IPS-20b (cell line): ENCODE results near the gene SIL1.
"Not testable (repeated sequence)": the region's sequence is repeated elsewhere in the genome, so short reads cannot be mapped to it uniquely, and the experiment has no call there.

ENCODE experiments used
- H3K27ac ChIP-seq: one replicate; pipeline ENCODE4 v1.5.1; 2013; ENCODE audit warnings: low read length
- H3K27me3 ChIP-seq: 2 replicates; pipeline ENCODE4 v1.6.1; 2013; ENCODE audit warnings: mild to moderate bottlenecking, low read length, inconsistent platforms; ENCODE audit not compliant: insufficient read depth
- H3K36me3 ChIP-seq: 2 replicates; pipeline ENCODE4 v1.6.1; 2013; ENCODE audit warnings: low read depth, mild to moderate bottlenecking, inconsistent platforms, low read length, moderate library complexity; ENCODE audit not compliant: insufficient read depth
- H3K4me1 ChIP-seq: 2 replicates; pipeline ENCODE4 v1.6.1; 2013; ENCODE audit warnings: mild to moderate bottlenecking, control low read depth, inconsistent platforms, low read length, moderate library complexity; ENCODE audit not compliant: insufficient read depth
- H3K4me3 ChIP-seq: 2 replicates; pipeline ENCODE4 v1.5.1; 2013; ENCODE audit warnings: mild to moderate bottlenecking, low read length, inconsistent platforms
- H3K9ac ChIP-seq: 2 replicates; pipeline ENCODE4 v1.6.1; 2013; ENCODE audit warnings: low read depth, mild to moderate bottlenecking, inconsistent platforms, low read length, moderate library complexity
- H3K9me3 ChIP-seq: 2 replicates; pipeline ENCODE4 v1.6.1; 2013; ENCODE audit warnings: mild to moderate bottlenecking, low read depth, low read length, inconsistent platforms; ENCODE audit not compliant: insufficient read depth

The SIL1 gene

GRCh38 chr5:139036332-139036731, 161.8 kb downstream of the SIL1 start:
- not testable (repeated sequence) for H3K9me3 ChIP-seq, H3K4me1 ChIP-seq, H3K4me3 ChIP-seq, H3K27ac ChIP-seq, H3K36me3 ChIP-seq, H3K9ac ChIP-seq, H3K27me3 ChIP-seq

GRCh38 chr5:139027150-139027549, 171.0 kb downstream of the SIL1 start:
- Histone ChIP-seq H3K9ac (no peak overlapping the region), H3K9me3 (no peaks in the 10 kb centered on the region), H3K27ac (no peak overlapping the region), H3K4me1 (no peaks in the 10 kb centered on the region), H3K36me3 (no peaks in the 10 kb centered on the region), H3K27me3 (no peaks in the 10 kb centered on the region), H3K4me3 (no peak overlapping the region)

GRCh38 chr5:139025651-139026050, 172.5 kb downstream of the SIL1 start:
- no peak overlapping the region for H3K27ac ChIP-seq
- H3K36me3 ChIP-seq, result no peaks in the 10 kb centered on the region
- H3K4me3 ChIP-seq, result no peak overlapping the region
- no peaks in the 10 kb centered on the region for H3K9me3 ChIP-seq
- 0 out of 2 replicates have a peak, but pooled peaks cover 4% of the 10 kb centered on the region for H3K4me1 ChIP-seq
- H3K27me3 ChIP-seq, result no peaks in the 10 kb centered on the region
- no peak overlapping the region for H3K9ac ChIP-seq

- Histone ChIP-seq H3K27me3 (no peaks in the 10 kb centered on the region), H3K4me3 (no peak overlapping the region), H3K36me3 (no peaks in the 10 kb centered on the region), H3K27ac (no peak overlapping the region), H3K9ac (no peak overlapping the region), H3K9me3 (no peaks in the 10 kb centered on the region), H3K4me1 (0 out of 2 replicates have a peak, but pooled peaks cover 4% of the 10 kb centered on the region)
Measured at GRCh38 chr5:139023286-139023685, 174.9 kb downstream of the SIL1 start.

- 0 out of 2 replicates have a peak, but pooled peaks cover 4% of the 10 kb centered on the region for H3K4me1 ChIP-seq
- no peaks in the 10 kb centered on the region for H3K9me3 ChIP-seq
- no peaks in the 10 kb centered on the region for H3K27me3 ChIP-seq
- no peak overlapping the region for H3K9ac ChIP-seq
- H3K36me3 ChIP-seq, result no peaks in the 10 kb centered on the region
- no peak overlapping the region for H3K4me3 ChIP-seq
- no peak overlapping the region for H3K27ac ChIP-seq
Measured at GRCh38 chr5:139022528-139022927, 175.6 kb downstream of the SIL1 start.

- Histone ChIP-seq H3K27me3 (no peaks in the 10 kb centered on the region), H3K9ac (no peak overlapping the region), H3K4me1 (0 out of 2 replicates have a peak, but pooled peaks cover 4% of the 10 kb centered on the region), H3K36me3 (no peaks in the 10 kb centered on the region), H3K4me3 (no peak overlapping the region), H3K9me3 (no peaks in the 10 kb centered on the region), H3K27ac (no peak overlapping the region)
Measured at GRCh38 chr5:139021346-139021745, 176.8 kb downstream of the SIL1 start.

- H3K9me3 ChIP-seq, result no peaks in the 10 kb centered on the region
- no peaks in the 10 kb centered on the region for H3K27me3 ChIP-seq
- no peak overlapping the region for H3K9ac ChIP-seq
- 0 out of 2 replicates have a peak, but pooled peaks cover 4% of the 10 kb centered on the region for H3K4me1 ChIP-seq
- no peak overlapping the region for H3K27ac ChIP-seq
- no peaks in the 10 kb centered on the region for H3K36me3 ChIP-seq
- no peak overlapping the region for H3K4me3 ChIP-seq
Measured at GRCh38 chr5:139019880-139020279, 178.3 kb downstream of the SIL1 start.

GRCh38 chr5:139019211-139019610, 179.0 kb downstream of the SIL1 start:
- H3K4me3 ChIP-seq, result no peak overlapping the region
- H3K27me3 ChIP-seq, result no peaks in the 10 kb centered on the region
- no peaks in the 10 kb centered on the region for H3K9me3 ChIP-seq

GRCh38 chr5:139017624-139018023, 180.5 kb downstream of the SIL1 start:
- H3K9me3 ChIP-seq, result no peaks in the 10 kb centered on the region
- H3K4me3 ChIP-seq, result no peak overlapping the region
- no peak overlapping the region for H3K27ac ChIP-seq
- no peaks in the 10 kb centered on the region for H3K36me3 ChIP-seq
- H3K27me3 ChIP-seq, result no peaks in the 10 kb centered on the region
- H3K4me1 ChIP-seq, result 0 out of 2 replicates have a peak, but pooled peaks cover 4% of the 10 kb centered on the region
- H3K9ac ChIP-seq, result no peak overlapping the region

More at GRCh38 chr5:139019211-139019610, 179.0 kb downstream of the SIL1 start:
- Histone ChIP-seq H3K27ac (no peak overlapping the region), H3K4me1 (0 out of 2 replicates have a peak, but pooled peaks cover 4% of the 10 kb centered on the region), H3K36me3 (no peaks in the 10 kb centered on the region), H3K9ac (no peak overlapping the region)

- Histone ChIP-seq H3K4me1 (no peaks in the 10 kb centered on the region), H3K27ac (no peak overlapping the region), H3K27me3 (no peaks in the 10 kb centered on the region), H3K36me3 (no peaks in the 10 kb centered on the region), H3K4me3 (no peak overlapping the region), H3K9me3 (no peaks in the 10 kb centered on the region), H3K9ac (no peak overlapping the region)
Measured at GRCh38 chr5:139016186-139016585, 182.0 kb downstream of the SIL1 start.

GRCh38 chr5:139014726-139015125, 183.4 kb downstream of the SIL1 start:
- Histone ChIP-seq H3K9ac (no peak overlapping the region), H3K4me3 (no peak overlapping the region), H3K27me3 (no peaks in the 10 kb centered on the region), H3K27ac (no peak overlapping the region), H3K4me1 (no peaks in the 10 kb centered on the region), H3K9me3 (no peaks in the 10 kb centered on the region), H3K36me3 (no peaks in the 10 kb centered on the region)

GRCh38 chr5:139012176-139012575, 186.0 kb downstream of the SIL1 start:
- Histone ChIP-seq H3K4me1 (no peaks in the 10 kb centered on the region), H3K9me3 (no peaks in the 10 kb centered on the region), H3K9ac (no peak overlapping the region), H3K4me3 (no peak overlapping the region), H3K27me3 (no peaks in the 10 kb centered on the region), H3K36me3 (no peaks in the 10 kb centered on the region), H3K27ac (no peak overlapping the region)
